ENCODE measurements around the gene CDKAL1. TPM values are rescaled to one million over a fixed set of nuclear protein-coding genes. Genes with fewer than 3 reads are reported as not detected.
"Not testable (repeated sequence)": the region's sequence is repeated elsewhere in the genome, so short reads cannot be mapped to it uniquely, and the experiment has no call there.

Gene CDKAL1
- total RNA-seq, 1 donor from 2014 or later: 8.4 TPM

DNA sequence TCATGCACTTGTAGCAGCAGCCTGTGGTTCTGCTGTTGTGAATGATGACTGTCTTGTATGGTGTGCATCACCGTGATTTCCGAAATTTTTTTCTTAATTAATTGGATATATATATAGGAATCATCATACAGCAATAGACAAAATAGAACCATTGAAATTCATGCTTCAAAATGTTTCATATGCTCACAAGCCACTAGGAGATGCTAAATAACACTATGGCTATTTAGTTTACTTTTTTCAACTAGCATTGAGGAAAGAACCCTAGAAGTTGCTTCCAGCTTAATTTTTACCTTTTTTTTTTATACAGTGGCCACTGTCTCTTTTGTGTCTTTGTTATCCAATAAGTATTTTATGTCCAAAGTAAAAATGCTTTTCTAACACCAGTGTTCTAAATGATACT is 485.4 kb downstream of the CDKAL1 start:
- intact Hi-C loops (cut with DNase I): no loop called here

DNA sequence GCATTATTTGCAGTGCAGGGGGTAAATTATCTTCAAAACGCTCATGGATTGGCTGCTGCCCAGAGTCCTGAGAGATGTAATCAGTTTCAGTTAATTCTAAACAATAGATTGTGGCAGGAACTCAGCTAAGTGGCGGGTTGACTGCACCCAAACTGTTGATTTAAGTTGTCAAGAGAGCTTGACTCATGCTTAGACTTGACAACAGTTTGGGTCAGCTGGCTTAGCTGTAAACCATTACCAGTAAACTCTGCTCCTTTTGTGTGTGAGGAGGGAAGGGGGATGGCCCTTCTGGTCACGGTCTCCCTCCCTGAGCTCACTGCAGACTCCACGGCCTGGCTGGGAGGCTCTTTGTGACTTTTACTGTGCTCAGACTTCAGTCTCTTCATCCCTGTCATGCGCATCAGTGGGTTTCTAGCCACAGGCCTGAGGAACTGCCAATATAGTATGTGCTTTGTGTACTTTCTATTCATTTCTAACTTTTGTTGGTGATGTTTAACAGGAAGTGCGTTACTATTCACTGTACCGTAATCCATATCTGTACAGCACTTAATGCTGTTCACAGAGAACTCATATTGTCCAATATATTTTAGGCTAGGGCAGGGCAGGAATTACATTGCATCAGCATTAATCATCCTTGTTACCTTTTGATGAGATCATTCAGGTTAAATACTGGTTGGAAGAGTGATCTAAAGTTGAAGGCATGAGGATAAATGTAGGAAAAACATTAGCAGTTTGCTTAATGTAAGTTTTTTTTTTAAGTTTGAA is 488.3 kb downstream of the CDKAL1 start:
- intact Hi-C loops (cut with DNase I): no loop called here
- no peak for DNase-seq (ENCODE audit: low spot score)

More for the DNA sequence above, 485.4 kb downstream of the CDKAL1 start:
- DNase-seq (ENCODE audit: low spot score): no peak

DNA sequence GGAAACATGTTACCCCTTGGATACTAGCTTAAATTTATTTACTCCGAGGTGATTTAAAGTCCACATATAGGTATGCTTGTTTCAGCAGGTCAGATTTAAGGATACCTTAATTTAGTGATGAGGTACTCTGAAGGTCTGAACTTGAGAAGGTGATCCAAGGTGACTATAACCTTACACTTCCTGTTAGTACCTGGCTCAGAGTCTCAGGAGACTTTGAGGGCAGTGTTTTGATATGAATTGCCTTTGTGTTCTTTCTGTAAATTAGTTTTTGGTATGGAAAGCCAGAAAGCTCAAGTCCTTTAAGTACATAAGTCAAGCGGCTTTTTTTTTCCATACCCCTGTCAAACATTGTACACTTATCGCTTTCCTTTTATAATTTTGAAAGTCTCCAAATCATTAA is 489.0 kb downstream of the CDKAL1 start:
- intact Hi-C loops (cut with DNase I): no loop called here
- DNase-seq (ENCODE audit: low spot score): no peak

DNA sequence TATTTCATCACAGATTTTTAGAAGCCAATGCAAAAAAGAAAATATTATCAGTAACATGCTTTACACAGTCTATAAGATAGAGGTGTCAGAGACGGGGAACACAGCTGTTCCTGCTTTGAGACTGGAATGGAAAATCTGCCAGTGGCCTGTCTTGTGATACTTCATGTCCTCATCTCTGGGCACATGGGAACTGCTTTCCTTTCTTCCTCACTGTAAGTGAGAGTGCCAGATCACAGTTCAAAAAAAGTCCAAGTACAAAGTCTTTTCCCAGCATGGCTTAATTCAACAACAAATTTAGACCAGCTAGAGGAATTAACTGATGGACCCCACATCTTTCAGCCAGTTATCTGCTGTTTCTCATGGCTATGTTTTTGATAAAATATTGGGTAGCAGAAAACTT is 490.4 kb downstream of the CDKAL1 start:
- intact Hi-C loops (cut with DNase I): no loop called here
- DNase-seq (ENCODE audit: low spot score): no peak

DNA sequence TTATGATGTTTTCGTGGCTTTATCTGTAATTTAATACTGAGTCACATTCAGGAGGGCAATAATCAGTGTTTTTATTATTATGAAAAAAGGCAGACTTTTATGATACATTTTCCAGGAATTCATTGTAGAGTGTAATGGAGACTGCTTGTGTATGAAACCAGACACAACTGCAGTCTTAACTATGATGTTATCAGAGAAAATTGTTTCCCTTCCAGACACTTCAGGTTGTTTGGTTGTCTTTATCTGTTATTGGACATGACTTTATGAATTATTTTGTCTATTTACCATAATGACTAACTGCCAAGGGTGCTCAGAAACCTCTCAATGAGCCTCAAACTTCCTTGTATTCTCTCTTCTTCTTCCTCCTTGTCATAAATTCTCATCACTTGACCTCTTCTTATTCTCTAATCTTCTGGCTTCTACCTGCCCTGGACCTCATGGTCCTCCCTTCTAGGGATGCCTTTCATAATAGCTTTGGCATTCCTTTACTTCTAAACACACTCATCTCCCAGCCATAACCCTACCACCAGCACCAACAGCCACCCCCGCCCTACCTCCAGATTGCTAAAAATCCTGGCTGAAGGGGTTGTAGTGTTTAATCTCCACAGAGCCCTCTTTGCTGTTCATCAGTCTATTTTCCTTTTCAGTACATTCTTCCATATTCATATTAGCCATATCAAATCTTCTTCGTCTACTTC is 492.5 kb downstream of the CDKAL1 start:
- intact Hi-C loops (cut with DNase I): no loop called here
- DNase-seq (ENCODE audit: low spot score): no peak

DNA sequence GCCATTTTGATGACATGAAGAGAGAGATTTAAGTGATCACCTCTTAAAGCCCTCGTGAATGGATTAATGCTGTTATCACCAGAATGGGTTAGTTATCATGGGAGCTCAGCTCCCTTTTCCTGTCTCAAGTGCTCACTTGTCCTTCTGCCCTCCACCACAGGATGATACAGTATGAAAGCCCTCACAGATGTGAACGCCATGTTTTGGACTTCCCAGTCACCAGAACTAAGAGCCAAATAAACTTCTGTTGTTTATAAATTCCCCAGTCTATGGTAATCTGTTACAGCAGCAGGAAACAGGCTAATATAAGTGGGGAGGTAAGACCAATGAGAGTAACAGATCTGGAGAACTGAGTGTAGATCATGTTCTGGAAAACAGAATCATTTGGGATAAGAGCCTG is 493.2 kb downstream of the CDKAL1 start:
- DNase-seq (ENCODE audit: low spot score): no peak
- intact Hi-C loops (cut with DNase I): no loop called here

DNA sequence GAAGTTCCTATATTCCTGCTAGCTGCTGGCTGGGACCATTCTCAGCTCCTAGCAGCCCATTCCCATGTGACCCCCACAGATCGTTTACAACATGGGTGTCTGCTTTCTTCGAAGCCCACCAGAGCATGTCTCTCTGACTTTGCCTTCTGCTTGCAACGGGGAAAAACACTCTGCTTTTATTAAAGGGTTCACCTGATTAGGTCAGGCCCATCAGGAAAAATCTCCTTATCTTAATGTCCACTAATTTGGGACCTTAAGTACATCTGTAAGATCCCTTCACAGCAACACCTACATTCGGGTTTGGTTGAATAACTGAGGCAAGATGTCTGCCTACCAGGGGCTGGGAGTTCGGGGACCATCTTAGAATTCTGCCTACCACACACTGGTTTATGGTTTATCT is 496.9 kb downstream of the CDKAL1 start:
- no peak for DNase-seq (ENCODE audit: low spot score)
- intact Hi-C loops (cut with DNase I): no loop called here

DNA sequence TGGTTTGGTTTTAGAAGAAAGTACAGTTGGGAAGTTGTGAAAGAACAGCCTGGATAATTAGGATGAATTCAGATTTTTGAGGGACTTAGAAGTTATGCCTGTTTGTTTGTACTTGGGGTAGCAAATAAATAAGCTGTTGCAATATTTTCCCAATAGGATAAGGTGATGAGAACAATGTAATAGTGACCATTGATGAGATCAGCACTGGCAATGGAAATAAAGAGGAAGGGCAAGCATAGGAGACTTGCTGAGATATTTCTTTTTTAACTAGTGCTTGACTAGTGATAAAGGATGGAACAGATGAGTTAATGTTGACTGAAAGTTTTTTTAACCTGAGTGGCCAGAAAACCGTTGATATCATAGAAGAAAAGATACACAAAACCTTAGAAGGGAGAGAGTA is 498.8 kb downstream of the CDKAL1 start:
- intact Hi-C loops (cut with DNase I): no loop called here
- DNase-seq (ENCODE audit: low spot score): no peak

DNA sequence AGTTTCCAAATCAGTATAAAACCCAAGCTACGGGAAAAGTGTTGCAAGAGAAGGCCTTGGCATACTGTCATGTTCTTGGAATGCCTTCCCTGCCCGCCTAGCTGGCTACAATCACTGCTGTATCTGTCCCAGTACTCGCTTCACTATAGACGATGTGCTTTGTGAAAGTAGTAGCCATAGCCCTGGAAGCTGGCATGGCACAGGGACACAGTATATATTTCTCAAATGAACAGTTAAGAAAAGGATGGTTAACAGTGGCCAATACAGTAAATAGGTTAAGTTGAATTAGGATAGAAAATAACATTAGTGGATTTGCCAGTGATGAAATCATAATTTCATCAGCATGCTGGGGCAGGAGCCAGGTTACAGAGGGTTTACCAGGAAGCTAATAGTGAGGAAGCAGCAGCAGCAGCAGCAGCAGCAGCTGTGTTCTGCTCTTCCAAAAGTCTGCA is 499.3 kb downstream of the CDKAL1 start:
- intact Hi-C loops (cut with DNase I): no loop called here
- no peak for DNase-seq (ENCODE audit: low spot score)

DNA sequence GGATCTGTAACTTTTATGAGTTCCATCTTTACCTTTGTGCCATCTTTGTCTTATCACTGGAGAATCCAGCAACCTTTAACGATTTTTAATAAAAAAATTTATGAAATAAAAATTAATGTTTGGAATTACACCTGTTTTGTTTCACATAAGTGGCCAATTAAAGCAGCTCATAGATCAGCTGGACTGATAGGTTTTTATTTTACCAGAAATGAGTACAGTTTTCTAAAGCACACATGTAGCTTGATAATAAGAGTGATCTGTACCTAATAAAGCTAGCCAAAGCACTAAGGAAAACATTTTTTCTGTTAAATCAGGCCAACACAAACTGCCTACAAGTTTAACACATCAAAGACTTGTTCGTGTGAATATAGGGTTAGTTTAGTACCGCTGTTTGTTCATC is 500.1 kb downstream of the CDKAL1 start:
- intact Hi-C loops (cut with DNase I): no loop called here
- no peak for DNase-seq (ENCODE audit: low spot score)

DNA sequence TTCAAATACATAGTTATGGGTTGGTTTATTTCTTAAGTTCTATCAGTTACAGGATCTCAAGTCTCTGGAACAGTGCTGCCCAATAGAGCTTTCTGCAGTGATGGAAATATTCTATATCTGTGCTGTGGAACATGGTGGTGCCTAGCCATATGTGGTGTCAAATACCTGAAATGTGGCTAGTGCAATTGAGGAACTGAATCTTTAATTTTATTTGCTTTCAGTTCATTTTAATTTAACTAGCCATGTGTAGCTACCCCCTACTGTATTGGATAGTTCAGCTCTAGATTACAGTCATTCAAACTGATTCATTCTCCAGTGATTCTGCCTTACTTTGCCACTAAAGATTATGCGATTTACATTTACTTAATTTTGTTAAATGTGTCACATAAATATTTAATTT is 503.2 kb downstream of the CDKAL1 start:
- intact Hi-C loops (cut with DNase I): no loop called here
- no peak for DNase-seq (ENCODE audit: low spot score)

DNA sequence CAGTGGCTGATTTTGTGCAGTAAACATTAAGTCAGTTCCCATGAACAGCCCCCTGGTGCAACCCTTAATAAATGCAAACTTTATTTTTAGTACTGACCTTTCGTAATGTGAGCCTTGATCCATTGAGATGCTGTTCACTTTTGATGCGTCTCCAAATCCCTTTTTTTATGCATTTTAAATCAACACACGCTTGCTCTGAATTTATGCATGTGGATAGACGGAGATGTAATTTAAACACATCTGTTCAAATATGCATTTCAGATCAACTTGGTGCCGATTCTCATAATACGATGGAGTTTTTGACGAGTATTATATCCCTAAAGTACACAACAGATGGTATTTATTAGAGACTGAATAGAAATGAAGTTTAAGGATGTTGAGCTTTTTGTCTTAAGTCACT is 505.7 kb downstream of the CDKAL1 start:
- no peak for DNase-seq (ENCODE audit: low spot score)
- intact Hi-C loops (cut with DNase I): no loop called here

DNA sequence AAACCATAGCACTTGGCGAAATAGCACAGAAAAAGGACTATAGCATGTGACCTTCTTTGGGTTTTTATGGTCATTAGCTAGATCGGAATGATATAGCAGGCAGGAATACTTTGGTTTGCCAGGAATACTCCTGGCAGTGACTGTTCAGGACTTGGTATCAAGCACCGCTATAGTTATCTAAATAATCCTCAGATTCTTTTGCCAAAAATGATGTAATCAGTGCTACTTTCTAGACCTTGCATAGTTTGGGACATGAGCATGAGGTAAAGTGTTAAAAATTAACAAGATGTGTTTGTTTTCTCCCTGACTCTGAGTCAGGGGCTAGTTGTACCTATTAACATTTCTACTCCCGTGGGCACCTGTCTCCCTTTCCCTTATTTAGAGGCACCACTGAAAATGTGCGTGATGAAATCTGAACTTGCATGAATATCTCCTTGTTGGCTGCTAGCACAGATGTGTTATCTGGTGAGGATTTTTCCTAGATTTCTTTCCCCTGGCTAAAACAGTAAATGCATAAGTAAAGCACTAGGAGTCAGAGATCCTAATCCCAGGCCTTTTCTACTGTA is 511.0 kb downstream of the CDKAL1 start:
- no peak for DNase-seq (ENCODE audit: low spot score)
- intact Hi-C loops (cut with DNase I): no loop called here

DNA sequence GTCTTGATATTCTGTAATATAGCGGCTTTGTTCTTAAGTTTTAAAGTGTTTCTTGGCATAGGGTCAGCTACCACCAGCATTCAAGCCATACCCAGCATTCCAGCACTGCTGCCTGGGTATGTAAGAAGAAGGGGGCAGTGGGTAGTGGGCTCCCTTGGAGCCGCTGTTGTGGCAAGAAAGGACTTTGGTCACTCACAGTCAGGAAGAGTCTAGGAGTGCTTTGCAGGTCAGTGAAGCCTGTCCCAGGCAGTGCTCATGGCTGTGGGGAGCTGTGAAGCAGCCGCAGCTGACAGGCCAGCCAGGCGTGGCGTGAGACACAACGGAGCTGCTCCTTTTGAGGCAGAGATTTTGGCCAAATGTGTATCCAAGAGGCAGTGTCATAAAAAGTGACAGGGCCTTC is 512.0 kb downstream of the CDKAL1 start:
- intact Hi-C loops (cut with DNase I): no loop called here
- no peak for DNase-seq (ENCODE audit: low spot score)

DNA sequence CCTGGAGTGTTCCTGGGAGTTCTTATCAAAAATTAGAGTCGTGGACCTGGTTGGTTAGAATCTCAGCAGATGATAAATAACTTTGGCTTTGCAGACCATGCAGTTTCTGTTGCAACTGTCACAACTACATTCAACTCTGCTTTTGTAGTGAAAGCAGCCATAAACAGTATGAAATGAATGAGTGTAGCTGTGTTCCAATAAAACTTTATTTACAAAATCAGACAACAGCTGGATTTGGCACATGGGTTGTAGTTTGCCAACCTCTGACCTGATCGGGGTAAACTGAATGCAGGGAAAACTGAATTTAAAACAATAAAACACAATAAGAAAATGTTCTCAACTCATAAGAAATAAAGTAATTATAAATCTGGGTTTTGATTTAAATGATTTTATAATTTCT is 513.8 kb downstream of the CDKAL1 start:
- no peak for DNase-seq (ENCODE audit: low spot score)
- intact Hi-C loops (cut with DNase I): no loop called here

DNA sequence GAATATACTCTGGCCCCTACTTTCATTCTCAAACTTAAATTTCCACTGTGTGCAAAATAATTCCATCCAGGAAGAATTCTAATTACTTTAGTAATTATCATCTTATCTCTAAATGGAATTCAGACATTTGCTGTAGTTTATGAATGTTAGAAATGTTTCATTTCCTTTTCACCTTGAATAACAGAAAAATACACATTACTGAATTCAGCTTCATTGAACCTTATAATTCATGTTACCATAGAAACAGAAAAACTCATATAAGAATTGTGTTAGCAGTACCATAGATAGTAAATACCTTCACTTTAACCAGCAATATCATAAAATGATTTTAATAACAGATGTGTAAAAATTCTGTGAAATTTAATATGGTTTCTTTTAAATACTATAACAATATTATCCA is 514.9 kb downstream of the CDKAL1 start:
- intact Hi-C loops (cut with DNase I): no loop called here
- no peak for DNase-seq (ENCODE audit: low spot score)

DNA sequence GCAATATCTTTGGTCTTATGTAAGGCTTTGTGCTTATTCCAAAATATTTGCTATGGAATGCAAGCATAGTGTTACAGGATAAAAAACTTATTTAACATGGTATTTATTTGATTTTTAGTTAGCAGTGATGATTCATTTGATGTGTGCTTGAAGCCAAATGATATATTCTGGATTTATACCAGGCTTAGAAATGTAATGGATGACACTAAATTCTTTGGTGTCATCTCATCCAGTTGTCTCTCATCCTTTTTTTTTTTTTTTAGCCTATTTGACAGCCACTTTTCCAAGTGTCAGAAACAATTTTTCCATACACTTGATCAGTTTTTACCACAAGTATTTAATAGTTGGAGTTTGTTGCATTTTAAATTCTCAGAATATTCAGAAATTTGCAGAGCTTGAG is 515.3 kb downstream of the CDKAL1 start:
- no peak for DNase-seq (ENCODE audit: low spot score)
- intact Hi-C loops (cut with DNase I): no loop called here

DNA sequence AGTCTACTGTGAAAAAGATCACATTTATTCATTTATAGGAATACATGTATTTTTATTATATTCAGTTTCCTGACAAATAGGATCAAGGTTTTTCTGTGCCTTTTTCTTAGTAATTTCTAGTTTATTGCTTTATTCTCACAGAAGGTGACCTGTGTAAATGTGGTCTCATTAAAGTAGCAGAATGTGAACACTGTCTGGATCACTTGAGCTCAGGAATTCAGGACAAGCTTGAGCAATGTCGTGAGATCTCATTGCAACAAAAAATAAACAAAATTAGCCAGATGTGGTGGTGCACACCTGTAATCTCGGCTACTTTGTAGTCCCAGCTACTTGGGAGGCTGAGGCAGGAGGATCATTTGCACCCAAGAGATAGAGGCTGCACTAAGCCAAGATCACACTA is 516.7 kb downstream of the CDKAL1 start:
- no peak for DNase-seq (ENCODE audit: low spot score)
- intact Hi-C loops (cut with DNase I): no loop called here

DNA sequence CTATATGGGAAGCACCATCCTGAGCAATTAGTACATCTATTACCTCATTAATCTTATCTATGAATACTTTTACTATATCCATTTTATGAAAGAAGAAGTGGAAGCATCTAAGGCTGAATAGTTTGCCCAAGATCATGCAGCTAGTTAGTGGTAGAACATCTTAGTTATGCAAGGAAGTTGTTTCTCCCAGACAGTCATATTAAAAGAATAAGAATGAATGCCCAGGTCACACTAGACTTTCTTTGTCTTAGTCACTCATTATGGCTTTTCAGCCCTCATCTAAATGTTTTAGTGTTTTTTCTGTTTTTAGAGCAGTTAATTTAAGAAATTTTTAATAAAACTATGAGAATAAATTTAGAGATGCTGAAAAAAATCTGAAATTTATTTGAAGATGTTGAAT is 517.5 kb downstream of the CDKAL1 start:
- intact Hi-C loops (cut with DNase I): no loop called here
- no peak for DNase-seq (ENCODE audit: low spot score)

DNA sequence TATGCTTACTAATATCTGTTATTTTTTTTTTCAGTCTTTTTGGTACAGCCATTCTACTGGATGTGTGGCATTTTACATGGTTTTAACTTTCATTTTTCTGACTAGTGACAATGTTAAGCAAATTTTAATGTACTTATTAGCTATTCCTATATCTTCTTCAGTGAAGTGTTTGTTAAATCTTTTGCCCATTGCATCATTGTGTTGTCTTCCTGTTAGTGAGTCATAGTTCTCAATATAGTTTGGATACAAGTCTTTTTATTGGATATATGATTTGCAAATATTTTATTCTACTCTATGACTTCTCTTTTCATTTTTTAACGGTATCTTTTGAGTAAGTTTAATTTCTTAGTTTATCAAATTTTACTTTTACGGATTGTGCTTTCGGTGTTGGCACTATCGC is 519.4 kb downstream of the CDKAL1 start:
- no peak for DNase-seq (ENCODE audit: low spot score)
- intact Hi-C loops (cut with DNase I): no loop called here

DNA sequence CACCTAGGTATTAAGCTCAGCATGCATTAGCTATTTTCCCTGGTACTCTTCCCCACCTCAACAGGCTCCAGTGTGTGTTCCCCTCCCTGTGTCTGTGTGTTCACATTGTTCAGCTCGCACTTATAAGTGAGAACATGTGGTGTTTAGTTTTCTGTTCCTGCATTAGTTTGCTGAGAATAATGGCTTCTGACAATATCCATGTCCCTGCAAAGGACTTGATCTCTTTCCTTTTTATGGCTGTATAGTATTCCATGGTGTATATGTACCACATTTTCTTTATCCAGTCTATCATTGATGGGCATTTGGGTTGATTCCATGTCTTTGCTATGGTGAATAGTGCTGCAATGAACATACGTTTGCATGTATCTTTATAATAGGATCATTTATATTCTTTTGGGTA is 521.2 kb downstream of the CDKAL1 start:
- intact Hi-C loops (cut with DNase I): not testable (repeated sequence)

More for the DNA sequence above, 521.2 kb downstream of the CDKAL1 start:
- DNase-seq (ENCODE audit: low spot score): not testable (repeated sequence)
